Calu3 (cell line): ENCODE measurements around the gene ATP8A2. TPM values are rescaled to one million over a fixed set of nuclear protein-coding genes. Genes with fewer than 3 reads are reported as not detected.

Experiments used
- BruUV-seq: library from RNA; stranded (reverse); fragments of 400-500 nt; replicated peaks from 2 replicates; lab custom pipeline; 2021; lab: Mats Ljungman, UMichigan
- CTCF ChIA-PET: fragments of 300-600 bp; sonication (Branson Sonifier 250); formaldehyde crosslinking; loops from one replicate; lab custom pipeline; 2022; ENCODE audit warnings: antibody characterized with exemption; lab: Charles Lee
- DNase-seq: peaks from one replicate; pipeline ENCODE4 v3.0.0; 2022
- H3K27ac Mint-ChIP-seq: one replicate; pipeline ENCODE4 v1.8.0; 2022; ENCODE audit warnings: mixed read lengths; ENCODE audit not compliant: unreplicated experiment
- H3K27me3 Mint-ChIP-seq: one replicate; pipeline ENCODE4 v1.8.0; 2022; ENCODE audit warnings: mixed read lengths; ENCODE audit not compliant: unreplicated experiment
- H3K36me3 Mint-ChIP-seq: one replicate; pipeline ENCODE4 v1.8.0; 2022; ENCODE audit warnings: mild to moderate bottlenecking, moderate library complexity, mixed read lengths; ENCODE audit not compliant: insufficient read depth, unreplicated experiment
- H3K4me1 Mint-ChIP-seq: one replicate; pipeline ENCODE4 v1.8.0; 2022; ENCODE audit warnings: mild to moderate bottlenecking, low read depth, mixed read lengths; ENCODE audit not compliant: unreplicated experiment
- H3K4me3 Mint-ChIP-seq: one replicate; pipeline ENCODE4 v1.8.0; 2022; ENCODE audit warnings: mild to moderate bottlenecking, low read depth, moderate library complexity, mixed read lengths; ENCODE audit not compliant: unreplicated experiment
- H3K9me3 Mint-ChIP-seq: one replicate; pipeline ENCODE4 v1.8.0; 2022; ENCODE audit warnings: low read depth, mixed read lengths; ENCODE audit not compliant: unreplicated experiment
- intact Hi-C: fragments of 100-400 bp; cut with micrococcal nuclease; formaldehyde crosslinking; loops from one replicate; pipeline ENCODE4 v1.10.0; 2022; ENCODE audit not compliant: unreplicated experiment
- total RNA-seq: library from RNA; stranded (reverse); gene quantifications from 2 replicates; pipeline ENCODE4 v1.2.3, GENCODE V29; 2022
- TF ChIP-seq, protein P1 (sequence below): fragments of 200-600 bp; IDR thresholded peaks from one replicate; pipeline ENCODE4 v1.8.0; 2022; ENCODE audit warnings: antibody characterized with exemption; ENCODE audit not compliant: unreplicated experiment

The ATP8A2 gene
- total RNA-seq, 1 experiment from 2014 or later: 0.05 TPM

DNA sequence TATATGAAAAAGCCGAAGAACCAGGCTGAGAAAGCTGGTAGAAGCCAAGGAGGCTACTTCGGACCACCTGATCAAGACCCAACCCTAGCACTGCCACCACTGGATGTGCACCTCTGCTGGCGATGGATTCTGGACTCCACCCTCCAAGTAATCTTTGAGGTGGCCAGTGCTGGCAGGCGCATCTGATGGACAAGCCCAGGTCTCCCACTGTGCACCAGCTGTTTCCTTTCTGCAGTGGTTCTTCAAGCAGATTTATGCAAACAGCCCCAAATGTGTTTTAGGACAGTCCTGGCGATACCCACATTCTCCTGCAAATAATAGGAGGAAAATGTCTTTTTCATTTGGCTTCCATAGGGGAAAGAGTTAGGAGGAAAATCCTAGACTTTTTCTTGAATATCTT is 507.7 kb downstream of the ATP8A2 start:
- H3K9me3 Mint-ChIP-seq: peaks cover 2% of the 10 kb centered on the region

DNA sequence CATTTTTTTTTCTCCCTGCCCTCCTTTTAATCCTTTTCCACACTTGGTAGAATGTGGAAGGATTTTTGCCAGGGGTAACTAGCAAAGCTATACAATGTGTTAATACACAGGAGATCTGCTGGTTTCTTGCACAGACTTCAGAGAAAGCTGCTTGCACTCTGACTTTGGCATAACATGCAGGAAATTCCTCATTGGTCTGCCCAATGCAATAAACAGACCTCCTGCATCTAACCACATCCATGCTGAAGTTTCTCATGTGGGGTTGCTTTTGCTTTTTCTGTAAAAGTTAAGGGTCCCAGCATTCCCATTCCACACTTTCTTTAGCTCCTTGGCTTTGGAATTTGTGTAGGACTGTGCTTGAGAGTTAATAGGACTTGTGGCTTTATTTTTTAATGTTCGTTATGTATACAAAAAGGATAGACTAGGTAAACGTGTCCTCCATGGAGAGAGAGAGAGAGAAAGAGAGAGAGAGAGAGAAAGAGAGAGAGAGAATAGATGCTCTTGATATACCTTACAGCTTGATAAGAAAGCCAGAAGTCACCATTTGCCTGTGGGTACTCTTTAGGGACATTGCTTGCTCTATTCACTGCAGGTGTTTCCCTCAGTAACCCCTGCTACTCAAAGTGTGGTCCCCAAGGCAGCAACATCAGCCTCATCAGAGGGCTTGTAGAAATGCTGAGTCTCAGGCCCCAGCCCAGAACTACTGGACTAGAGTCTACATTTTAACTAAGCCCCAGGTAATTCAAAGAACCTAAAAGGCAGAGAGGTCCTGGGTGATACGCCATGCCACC is 509.6 kb downstream of the ATP8A2 start:
- H3K27ac Mint-ChIP-seq: no peak overlapping the region
- no TSS peak for BruUV-seq
- intact Hi-C loops: no loop called here
- TF ChIP-seq, protein P1, sequence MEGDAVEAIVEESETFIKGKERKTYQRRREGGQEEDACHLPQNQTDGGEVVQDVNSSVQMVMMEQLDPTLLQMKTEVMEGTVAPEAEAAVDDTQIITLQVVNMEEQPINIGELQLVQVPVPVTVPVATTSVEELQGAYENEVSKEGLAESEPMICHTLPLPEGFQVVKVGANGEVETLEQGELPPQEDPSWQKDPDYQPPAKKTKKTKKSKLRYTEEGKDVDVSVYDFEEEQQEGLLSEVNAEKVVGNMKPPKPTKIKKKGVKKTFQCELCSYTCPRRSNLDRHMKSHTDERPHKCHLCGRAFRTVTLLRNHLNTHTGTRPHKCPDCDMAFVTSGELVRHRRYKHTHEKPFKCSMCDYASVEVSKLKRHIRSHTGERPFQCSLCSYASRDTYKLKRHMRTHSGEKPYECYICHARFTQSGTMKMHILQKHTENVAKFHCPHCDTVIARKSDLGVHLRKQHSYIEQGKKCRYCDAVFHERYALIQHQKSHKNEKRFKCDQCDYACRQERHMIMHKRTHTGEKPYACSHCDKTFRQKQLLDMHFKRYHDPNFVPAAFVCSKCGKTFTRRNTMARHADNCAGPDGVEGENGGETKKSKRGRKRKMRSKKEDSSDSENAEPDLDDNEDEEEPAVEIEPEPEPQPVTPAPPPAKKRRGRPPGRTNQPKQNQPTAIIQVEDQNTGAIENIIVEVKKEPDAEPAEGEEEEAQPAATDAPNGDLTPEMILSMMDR: no peak
- no peak for DNase-seq
- peaks cover 24% of the 10 kb centered on the region for H3K4me1 Mint-ChIP-seq
- H3K36me3 Mint-ChIP-seq: no peaks in the 10 kb centered on the region
- H3K27me3 Mint-ChIP-seq: peaks cover 51% of the 10 kb centered on the region
- CTCF ChIA-PET: no interaction called here
- no peaks in the 10 kb centered on the region for H3K9me3 Mint-ChIP-seq
- H3K4me3 Mint-ChIP-seq: no peak overlapping the region

More for the DNA sequence above, 507.7 kb downstream of the ATP8A2 start:
- TF ChIP-seq, protein P1: no peak
- DNase-seq: no peak
- intact Hi-C loops: no loop called here
- H3K4me3 Mint-ChIP-seq: no peak overlapping the region
- peaks cover 30% of the 10 kb centered on the region for H3K4me1 Mint-ChIP-seq
- no peaks in the 10 kb centered on the region for H3K36me3 Mint-ChIP-seq
- H3K27me3 Mint-ChIP-seq: peaks cover 60% of the 10 kb centered on the region
- no peak overlapping the region for H3K27ac Mint-ChIP-seq
- BruUV-seq: no TSS peak
- CTCF ChIA-PET: no interaction called here

DNA sequence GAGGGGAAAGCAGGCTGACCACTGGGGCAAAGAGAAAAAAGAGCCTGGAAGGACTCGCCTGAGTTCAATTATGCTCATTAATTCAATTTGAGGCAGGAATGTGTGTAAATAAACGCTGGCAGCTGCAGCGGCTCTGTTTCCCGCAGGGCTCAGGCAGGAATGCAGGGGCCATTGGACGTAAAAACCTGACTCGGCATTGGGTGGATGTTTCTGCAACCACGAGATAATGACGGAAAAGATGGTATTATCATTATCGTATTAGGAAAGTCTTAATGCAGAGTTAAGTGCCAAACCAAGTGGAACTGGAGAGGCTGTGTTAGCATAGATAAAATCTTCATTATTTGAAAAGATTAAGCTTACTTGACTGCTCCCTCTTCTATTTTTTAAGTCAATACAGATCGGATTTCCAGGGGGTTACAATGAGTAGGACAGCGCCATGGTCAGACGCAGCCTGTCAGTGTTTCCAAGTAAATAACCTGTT is 510.2 kb downstream of the ATP8A2 start:
- TF ChIP-seq, protein P1: no peak
- Mint-ChIP-seq H3K27me3 (peaks cover 47% of the 10 kb centered on the region), H3K27ac (no peak overlapping the region), H3K36me3 (no peaks in the 10 kb centered on the region), H3K9me3 (no peaks in the 10 kb centered on the region), H3K4me3 (no peak overlapping the region), H3K4me1 (peaks cover 23% of the 10 kb centered on the region)
- intact Hi-C loops: no loop called here
- DNase-seq: no peak
- CTCF ChIA-PET: no interaction called here
- BruUV-seq: no TSS peak

DNA sequence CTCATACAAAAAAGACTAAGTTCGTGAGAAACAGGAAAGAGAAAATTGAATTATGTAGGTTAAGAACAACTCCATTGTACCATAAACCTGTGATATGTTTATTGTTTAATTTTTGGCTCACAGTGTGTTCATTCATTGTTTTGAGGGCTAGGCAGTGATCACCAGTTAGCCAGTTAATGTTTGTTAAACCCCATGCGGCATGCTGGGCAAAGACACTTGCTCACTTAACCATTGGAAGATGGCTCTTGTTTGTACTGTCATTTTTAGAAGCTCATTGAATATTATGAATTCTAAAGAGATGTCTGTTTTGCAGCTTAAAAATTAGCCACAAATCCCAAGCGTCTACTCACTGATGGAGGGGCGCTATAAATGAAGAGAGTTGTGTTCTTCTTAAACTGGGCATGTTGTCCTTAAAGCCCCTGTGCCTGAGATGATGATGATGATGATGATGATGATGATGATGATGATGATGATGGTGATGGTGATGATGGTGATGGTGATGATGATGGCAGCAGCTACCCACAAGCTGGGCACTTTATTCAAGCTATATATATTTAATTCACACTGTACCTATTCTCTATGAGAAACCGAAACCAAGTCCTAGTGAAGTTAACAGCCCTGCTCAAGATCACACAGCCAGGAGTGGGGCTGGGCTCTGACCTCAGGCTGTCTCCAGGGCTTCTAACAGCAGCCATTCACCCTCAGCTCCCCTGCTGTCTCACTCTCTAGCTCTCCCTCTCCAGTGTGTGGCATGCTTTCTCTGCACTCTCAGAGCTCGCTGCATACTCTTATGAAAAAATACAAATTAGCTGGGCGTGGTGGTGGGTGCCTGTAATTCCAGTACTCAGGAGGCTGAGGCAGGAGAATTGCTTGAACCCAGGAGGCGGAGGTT is 510.9 kb downstream of the ATP8A2 start:
- Mint-ChIP-seq H3K9me3 (no peaks in the 10 kb centered on the region), H3K27ac (no peak overlapping the region), H3K4me3 (peak overlapping the region; percentile 14), H3K27me3 (peaks cover 42% of the 10 kb centered on the region), H3K4me1 (peaks cover 23% of the 10 kb centered on the region), H3K36me3 (no peaks in the 10 kb centered on the region)
- no TSS peak for BruUV-seq
- DNase-seq: no peak
- CTCF ChIA-PET: no interaction called here
- intact Hi-C loops: no loop called here
- TF ChIP-seq, protein P1: no peak
